ENCODE measurements around the gene BBC3. TPM values are rescaled to one million over a fixed set of nuclear protein-coding genes. Genes with fewer than 3 reads are reported as not detected.

The BBC3 gene
- polyA plus RNA-seq, 1 donor (not counting 4 experiments of a cell fraction or from before 2014, with no cell fraction given): 1.1 TPM

DNA sequence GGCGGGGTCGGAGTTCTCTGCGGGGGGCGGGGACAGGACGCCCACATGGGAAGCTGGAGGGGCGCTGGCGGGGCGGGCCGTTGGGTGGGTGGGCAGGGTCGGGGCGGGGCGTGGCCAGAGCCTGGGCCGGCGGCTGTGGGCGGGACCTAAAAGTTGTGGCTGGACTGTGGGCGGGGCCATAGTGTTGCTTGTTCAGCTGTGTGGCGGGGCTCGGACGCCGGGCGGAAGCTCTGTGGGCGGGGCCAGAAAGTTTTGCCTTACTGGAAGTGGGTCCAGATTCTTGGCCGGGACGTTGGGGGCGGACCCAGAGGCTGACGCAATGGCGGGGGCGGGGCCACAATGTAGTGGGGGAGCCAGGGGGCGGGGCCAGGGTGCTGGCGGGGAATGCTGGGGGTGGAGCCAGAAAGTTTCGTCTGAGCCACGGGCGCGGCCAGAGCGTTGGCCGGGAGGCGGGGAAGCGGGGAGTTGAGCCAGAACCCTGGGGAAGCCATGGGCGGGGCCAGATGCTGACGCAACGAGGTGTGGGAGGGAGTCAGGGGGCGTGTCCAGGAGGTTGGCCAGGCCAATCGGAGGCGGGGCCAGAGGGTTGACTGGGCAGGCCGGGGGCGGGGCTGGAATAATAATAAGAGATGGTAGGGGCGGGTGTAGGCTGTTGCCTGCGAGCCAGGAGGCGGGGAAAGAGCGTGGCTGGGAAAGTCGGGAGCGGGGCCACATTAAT is 25.9 kb upstream of the BBC3 start:
- dilution Hi-C loops (cut with MboI; ENCODE audit: extremely low pct_ligation_motif_present, low sequenced_read_pairs): no loop called here
- Histone ChIP-seq H3K4me3 (ENCODE audit: control insufficient read depth in 2 of 3, extremely low read depth in 1 of 3, insufficient read depth in 2 of 3, low read depth in 1 of 3, low read length in 3 of 3) (peak overlapping the region in 2 of 3 experiments; percentile 51 to 86), H3K4me2 (ENCODE audit: control insufficient read depth, extremely low read depth, insufficient read depth, low read depth, low read length) (peak overlapping the region; percentile 79), H3K79me2 (ENCODE audit: control insufficient read depth, insufficient read depth, low read length) (peaks cover 6% of the 10 kb centered on the region), H3K27me3 (ENCODE audit: control insufficient read depth, extremely low read depth, insufficient read depth, low read length) (no peaks in the 10 kb centered on the region), H3K9me1 (ENCODE audit: control insufficient read depth, extremely low read depth, insufficient read depth, low read length) (no peaks in the 10 kb centered on the region), H4K20me1 (ENCODE audit: control insufficient read depth, extremely low read depth, insufficient read depth, low read length) (no peaks in the 10 kb centered on the region), H3K36me3 (ENCODE audit: control insufficient read depth in 2 of 2, extremely low read depth in 1 of 2, insufficient read depth in 2 of 2, low read length in 2 of 2) (peaks cover 14 to 24% of the 10 kb centered on the region in 2 experiments), H3K27ac (ENCODE audit: control insufficient read depth, insufficient read depth, low read length) (peak overlapping the region; percentile 93), H3K4me1 (ENCODE audit: control insufficient read depth, extremely low read depth, insufficient read depth, low read length) (peaks cover 29% of the 10 kb centered on the region), H3K9me3 (ENCODE audit: control insufficient read depth, low read depth, low read length) (no peaks in the 10 kb centered on the region), H3K9ac (ENCODE audit: control insufficient read depth, extremely low read depth, insufficient read depth, low read length) (peak overlapping the region; percentile 95), H2AFZ (ENCODE audit: control insufficient read depth, low read length) (no peak overlapping the region)
- DNase-seq (ENCODE audit: low read depth, low spot score): peak; percentile 94
- FAIRE-seq: peak; percentile 62
- no peak for TF ChIP-seq EZH2 (IDR thresholded peaks at IDR 0.05; ENCODE audit: low read length)
- TF ChIP-seq, protein P1, sequence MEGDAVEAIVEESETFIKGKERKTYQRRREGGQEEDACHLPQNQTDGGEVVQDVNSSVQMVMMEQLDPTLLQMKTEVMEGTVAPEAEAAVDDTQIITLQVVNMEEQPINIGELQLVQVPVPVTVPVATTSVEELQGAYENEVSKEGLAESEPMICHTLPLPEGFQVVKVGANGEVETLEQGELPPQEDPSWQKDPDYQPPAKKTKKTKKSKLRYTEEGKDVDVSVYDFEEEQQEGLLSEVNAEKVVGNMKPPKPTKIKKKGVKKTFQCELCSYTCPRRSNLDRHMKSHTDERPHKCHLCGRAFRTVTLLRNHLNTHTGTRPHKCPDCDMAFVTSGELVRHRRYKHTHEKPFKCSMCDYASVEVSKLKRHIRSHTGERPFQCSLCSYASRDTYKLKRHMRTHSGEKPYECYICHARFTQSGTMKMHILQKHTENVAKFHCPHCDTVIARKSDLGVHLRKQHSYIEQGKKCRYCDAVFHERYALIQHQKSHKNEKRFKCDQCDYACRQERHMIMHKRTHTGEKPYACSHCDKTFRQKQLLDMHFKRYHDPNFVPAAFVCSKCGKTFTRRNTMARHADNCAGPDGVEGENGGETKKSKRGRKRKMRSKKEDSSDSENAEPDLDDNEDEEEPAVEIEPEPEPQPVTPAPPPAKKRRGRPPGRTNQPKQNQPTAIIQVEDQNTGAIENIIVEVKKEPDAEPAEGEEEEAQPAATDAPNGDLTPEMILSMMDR (optimal IDR thresholded peaks at IDR 0.05 in 1 of 3, IDR thresholded peaks at IDR 0.05 in 1 of 3, conservative IDR thresholded peaks at IDR 0.05 in 1 of 3; ENCODE audit: extremely low read depth in 1 of 3, insufficient read depth in 2 of 3, low read length in 3 of 3): no peak

GRCh38 chr19:47255879-47256692 is 25.1 kb upstream of the BBC3 start, which contains the start of gene CCDC9:
Gene CCDC9 (plus strand): TSS chr19:47256525. CDS start chr19:47258401, 1,876 bp downstream.
- peak within 1 kb of the TSS; percentile 97 for H2AFZ ChIP-seq (ENCODE audit: control insufficient read depth, low read length)
- no peaks in the 10 kb centered on the region for H3K9me3 ChIP-seq (ENCODE audit: control insufficient read depth, low read depth, low read length)
- H3K27me3 ChIP-seq (ENCODE audit: control insufficient read depth, extremely low read depth, insufficient read depth, low read length): no peaks in the 10 kb centered on the region
- peaks cover 14 to 20% of the 10 kb centered on the region in 2 experiments for H3K36me3 ChIP-seq (ENCODE audit: control insufficient read depth in 2 of 2, extremely low read depth in 1 of 2, insufficient read depth in 2 of 2, low read length in 2 of 2)
- no peaks in the 10 kb centered on the region for H3K9me1 ChIP-seq (ENCODE audit: control insufficient read depth, extremely low read depth, insufficient read depth, low read length)
- FAIRE-seq (peak; percentile 87), DNase-seq (ENCODE audit: low read depth, low spot score) (peak; percentile 76)
- H3K79me2 ChIP-seq (ENCODE audit: control insufficient read depth, insufficient read depth, low read length): peaks cover 6% of the 10 kb centered on the region
- H3K27ac ChIP-seq (ENCODE audit: control insufficient read depth, insufficient read depth, low read length): peak within 1 kb of the TSS; percentile 93
- no peak for TF ChIP-seq EZH2 (IDR thresholded peaks at IDR 0.05; ENCODE audit: low read length)
- TF ChIP-seq, protein P1 (optimal IDR thresholded peaks at IDR 0.05 in 1 of 3, IDR thresholded peaks at IDR 0.05 in 1 of 3, conservative IDR thresholded peaks at IDR 0.05 in 1 of 3; ENCODE audit: extremely low read depth in 1 of 3, insufficient read depth in 2 of 3, low read length in 3 of 3): no peak
- H4K20me1 ChIP-seq (ENCODE audit: control insufficient read depth, extremely low read depth, insufficient read depth, low read length): no peaks in the 10 kb centered on the region
- H3K9ac ChIP-seq (ENCODE audit: control insufficient read depth, extremely low read depth, insufficient read depth, low read length): peak within 1 kb of the TSS; percentile 95
- peak within 1 kb of the TSS; percentile 51 to 96 (median 86) for H3K4me3 ChIP-seq (ENCODE audit: control insufficient read depth in 2 of 3, extremely low read depth in 1 of 3, insufficient read depth in 2 of 3, low read depth in 1 of 3, low read length in 3 of 3)
- peak within 1 kb of the TSS; percentile 96 for H3K4me2 ChIP-seq (ENCODE audit: control insufficient read depth, extremely low read depth, insufficient read depth, low read depth, low read length)
- peaks cover 29% of the 10 kb centered on the region for H3K4me1 ChIP-seq (ENCODE audit: control insufficient read depth, extremely low read depth, insufficient read depth, low read length)
- dilution Hi-C loops (cut with MboI; ENCODE audit: extremely low pct_ligation_motif_present, low sequenced_read_pairs): no loop called here
